SU-DHL-6 (cell line): ENCODE results near the gene MED15.

Experiments
- H2AFZ ChIP-seq: fragments of 200-600 bp; sonication (generic); 2 replicates; pipeline ENCODE4 v1.6.1; 2014; ENCODE audit warnings: low read depth, mild to moderate bottlenecking, moderate library complexity, mixed read lengths, antibody characterized with exemption, low read length; ENCODE audit not compliant: severe bottlenecking
- H3F3A ChIP-seq: fragments of 200-600 bp; shearing (Covaris generic); 2 replicates; pipeline ENCODE4 v1.6.0; 2016; ENCODE audit warnings: antibody characterized with exemption, mild to moderate bottlenecking; ENCODE audit not compliant: insufficient read depth
- H3K27ac ChIP-seq: fragments of 200-600 bp; sonication (generic); 2 replicates; pipeline ENCODE4 v1.5.1; 2016; ENCODE audit warnings: low read depth, mild to moderate bottlenecking, low read length, moderate library complexity, mixed read lengths
- H3K27me3 ChIP-seq: fragments of 200-600 bp; sonication (generic), shearing (Covaris generic); 2 replicates; pipeline ENCODE4 v1.6.0; 2014; ENCODE audit warnings: mild to moderate bottlenecking, low read length
- H3K36me3 ChIP-seq: fragments of 200-600 bp; sonication (generic); 2 replicates; pipeline ENCODE4 v1.6.1; 2014; ENCODE audit warnings: mild to moderate bottlenecking, low read length, mixed read lengths
- H3K4me2 ChIP-seq: fragments of 300-600, 200-600 bp; shearing (Covaris generic), sonication (generic); 2 replicates; pipeline ENCODE4 v1.6.0; 2014; ENCODE audit warnings: low read length, low read depth, mild to moderate bottlenecking; ENCODE audit not compliant: poor library complexity, severe bottlenecking
- H3K4me3 ChIP-seq: fragments of 200-600 bp; sonication (generic); 2 replicates; pipeline ENCODE4 v1.5.1; 2014; ENCODE audit warnings: antibody characterized with exemption, low read length, mild to moderate bottlenecking, mixed read lengths; ENCODE audit not compliant: insufficient read depth, poor library complexity, severe bottlenecking
- H3K79me2 ChIP-seq: fragments of 200-600 bp; sonication (generic); 2 replicates; pipeline ENCODE4 v1.6.1; 2014; ENCODE audit warnings: mild to moderate bottlenecking, low read length, moderate library complexity; ENCODE audit not compliant: insufficient read depth
- H3K9ac ChIP-seq: fragments of 200-600 bp; sonication (generic); 2 replicates; pipeline ENCODE4 v1.7.0; 2014; ENCODE audit warnings: mild to moderate bottlenecking, low read length
- H3K9me2 ChIP-seq: fragments of 200-600 bp; sonication (generic); replicated peaks from 2 replicates; pipeline ENCODE4 v1.6.1; 2014; ENCODE audit warnings: low read length; ENCODE audit not compliant: insufficient read depth
- H3K9me3 ChIP-seq: fragments of 200-600 bp; sonication (generic); 2 replicates; pipeline ENCODE4 v1.6.1; 2014; ENCODE audit warnings: low read length, mixed read lengths; ENCODE audit not compliant: insufficient read depth
- H4K20me1 ChIP-seq: fragments of 200-600 bp; sonication (generic); 2 replicates; pipeline ENCODE4 v1.6.1; 2014; ENCODE audit warnings: low read depth, mild to moderate bottlenecking, antibody characterized with exemption, low read length, moderate library complexity, mixed read lengths
- CTCF ChIP-seq: fragments of 200-600 bp; sonication (generic); IDR thresholded peaks from one replicate; pipeline ENCODE4 v1.5.1; 2017; ENCODE audit warnings: antibody characterized with exemption, mild to moderate bottlenecking, low read length, moderate library complexity; ENCODE audit not compliant: insufficient read depth, poor library complexity, severe bottlenecking
- EZH2phosphoT487 ChIP-seq: fragments of 200-600 bp; sonication (generic), shearing (Covaris generic); conservative IDR thresholded peaks from 2 replicates; pipeline ENCODE4 v1.6.1; 2018; ENCODE audit warnings: mild to moderate bottlenecking, antibody characterized with exemption, low read length, moderate library complexity, mixed read lengths

MED15 gene

GRCh38 chr22:20561882-20562281, 54.5 kb downstream of the MED15 start:
- no peaks in the 10 kb centered on the region for H3K9me3 ChIP-seq
- H3K79me2 ChIP-seq, result no peaks in the 10 kb centered on the region
- H3K27ac ChIP-seq, result no peak overlapping the region
- no peak for TF ChIP-seq CTCF
- TF ChIP-seq EZH2phosphoT487, result no peak
- no peaks in the 10 kb centered on the region for H3F3A ChIP-seq
- no peaks in the 10 kb centered on the region for H3K36me3 ChIP-seq
- no peak overlapping the region for H3K4me3 ChIP-seq
- H3K9ac ChIP-seq, result no peak overlapping the region
- H4K20me1 ChIP-seq, result no peaks in the 10 kb centered on the region
- H3K27me3 ChIP-seq, result no peaks in the 10 kb centered on the region
- no peaks in the 10 kb centered on the region for H3K9me2 ChIP-seq
- no peak overlapping the region for H3K4me2 ChIP-seq
- H2AFZ ChIP-seq, result no peak overlapping the region

GRCh38 chr22:20562607-20563465, 55.4 kb downstream of the MED15 start:
- no peaks in the 10 kb centered on the region for H3K36me3 ChIP-seq
- H4K20me1 ChIP-seq, result no peaks in the 10 kb centered on the region
- H3K9me2 ChIP-seq, result no peaks in the 10 kb centered on the region
- no peak for TF ChIP-seq EZH2phosphoT487
- no peak for TF ChIP-seq CTCF
- H3K9ac ChIP-seq, result no peak overlapping the region
- no peak overlapping the region for H2AFZ ChIP-seq
- no peak overlapping the region for H3K4me3 ChIP-seq
- no peak overlapping the region for H3K4me2 ChIP-seq
- H3K27ac ChIP-seq, result no peak overlapping the region
- H3K79me2 ChIP-seq, result no peaks in the 10 kb centered on the region
- no peaks in the 10 kb centered on the region for H3F3A ChIP-seq
- H3K27me3 ChIP-seq, result no peaks in the 10 kb centered on the region
- no peaks in the 10 kb centered on the region for H3K9me3 ChIP-seq

- Histone ChIP-seq H3K27ac (no peak overlapping the region), H3K79me2 (no peaks in the 10 kb centered on the region), H3F3A (no peaks in the 10 kb centered on the region), H2AFZ (no peak overlapping the region), H3K9me2 (no peaks in the 10 kb centered on the region), H3K36me3 (no peaks in the 10 kb centered on the region), H3K9me3 (no peaks in the 10 kb centered on the region), H3K4me2 (no peak overlapping the region), H4K20me1 (no peaks in the 10 kb centered on the region), H3K9ac (no peak overlapping the region), H3K4me3 (no peak overlapping the region), H3K27me3 (no peaks in the 10 kb centered on the region)
- TF ChIP-seq EZH2phosphoT487, result no peak
- TF ChIP-seq CTCF, result no peak
Observed at GRCh38 chr22:20563466-20563906, 56.1 kb downstream of the MED15 start.
